ENCODE measurements around the gene TUBG1. TPM values are rescaled to one million over a fixed set of nuclear protein-coding genes. Genes with fewer than 3 reads are reported as not detected.

Gene TUBG1
- total and polyA plus RNA-seq, 10 of the 15 experiments (the other 5 are each of a cell fraction or from before 2014, with no cell fraction given) = 40.0 to 256 (median 107) TPM

DNA sequence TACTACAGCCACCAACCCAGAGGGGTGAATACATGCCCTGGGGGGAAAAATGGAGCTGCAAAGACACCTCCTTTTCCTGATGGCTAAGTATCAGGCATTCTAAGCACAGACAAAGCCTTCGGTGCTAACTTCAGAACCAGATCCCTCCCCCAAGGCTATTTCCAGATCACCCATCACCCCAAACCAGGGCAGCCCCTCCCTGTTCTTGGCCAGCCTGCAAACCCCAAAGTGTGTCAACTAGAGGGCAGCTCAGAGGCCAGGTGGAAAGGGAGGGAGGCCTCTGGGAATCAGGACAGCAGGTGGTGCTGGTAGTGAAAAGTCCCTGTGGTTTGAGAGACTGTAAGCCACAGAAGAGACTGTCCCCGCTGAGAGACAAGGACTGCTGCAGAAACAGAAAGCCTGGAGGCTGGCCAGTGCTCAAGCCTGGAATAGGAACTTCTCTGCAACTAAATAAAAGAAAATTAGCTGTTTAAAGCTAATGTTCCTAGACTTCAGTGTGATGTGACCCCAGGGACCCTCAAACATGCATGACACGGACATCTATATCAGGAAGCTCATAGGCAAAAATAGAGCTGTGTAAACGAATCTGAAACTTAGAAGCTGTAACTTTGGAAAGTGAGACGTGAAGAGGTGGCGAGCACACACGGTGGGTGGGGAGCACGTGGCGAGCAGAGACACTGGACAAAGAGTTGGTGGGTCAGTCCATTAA lies 9.1 kb downstream of the TUBG1 start (continued):
- no peak for TF ChIP-seq USF1 (IDR thresholded peaks at IDR 0.05; ENCODE audit: borderline replicate concordance, extremely low read length, insufficient read depth, low read depth, low read length)
- TF ChIP-seq GATAD2B (conservative IDR thresholded peaks at IDR 0.05; ENCODE audit: low read depth) = peak; percentile 84
- peak; percentile 81 for TF ChIP-seq FOXM1 (IDR thresholded peaks at IDR 0.05; ENCODE audit: low read depth, low read length)
- TF ChIP-seq BHLHE40 (IDR thresholded peaks at IDR 0.05; ENCODE audit: borderline replicate concordance in 1 of 2, low read depth in 2 of 2, low read length in 1 of 2) = peak; percentile 91 to 93
- peak; percentile 83 for TF ChIP-seq CBFB (IDR thresholded peaks at IDR 0.05; ENCODE audit: low read depth)
- no peak for TF ChIP-seq CEBPB (IDR thresholded peaks at IDR 0.05; ENCODE audit: borderline replicate concordance in 1 of 2, low read depth in 2 of 2, low read length in 2 of 2)
- TF ChIP-seq IKZF1 (conservative IDR thresholded peaks at IDR 0.05) = peak; percentile 99
- TF ChIP-seq YBX1 (IDR thresholded peaks at IDR 0.05) = no peak
- TF ChIP-seq, protein P1, sequence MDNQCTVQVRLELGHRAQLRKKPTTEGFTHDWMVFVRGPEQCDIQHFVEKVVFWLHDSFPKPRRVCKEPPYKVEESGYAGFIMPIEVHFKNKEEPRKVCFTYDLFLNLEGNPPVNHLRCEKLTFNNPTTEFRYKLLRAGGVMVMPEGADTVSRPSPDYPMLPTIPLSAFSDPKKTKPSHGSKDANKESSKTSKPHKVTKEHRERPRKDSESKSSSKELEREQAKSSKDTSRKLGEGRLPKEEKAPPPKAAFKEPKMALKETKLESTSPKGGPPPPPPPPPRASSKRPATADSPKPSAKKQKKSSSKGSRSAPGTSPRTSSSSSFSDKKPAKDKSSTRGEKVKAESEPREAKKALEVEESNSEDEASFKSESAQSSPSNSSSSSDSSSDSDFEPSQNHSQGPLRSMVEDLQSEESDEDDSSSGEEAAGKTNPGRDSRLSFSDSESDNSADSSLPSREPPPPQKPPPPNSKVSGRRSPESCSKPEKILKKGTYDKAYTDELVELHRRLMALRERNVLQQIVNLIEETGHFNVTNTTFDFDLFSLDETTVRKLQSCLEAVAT (IDR thresholded peaks at IDR 0.05) = peak; percentile 78
- TF ChIP-seq TARDBP (IDR thresholded peaks at IDR 0.05; ENCODE audit: borderline replicate concordance) = peak; percentile 80
- TF ChIP-seq, protein P2, sequence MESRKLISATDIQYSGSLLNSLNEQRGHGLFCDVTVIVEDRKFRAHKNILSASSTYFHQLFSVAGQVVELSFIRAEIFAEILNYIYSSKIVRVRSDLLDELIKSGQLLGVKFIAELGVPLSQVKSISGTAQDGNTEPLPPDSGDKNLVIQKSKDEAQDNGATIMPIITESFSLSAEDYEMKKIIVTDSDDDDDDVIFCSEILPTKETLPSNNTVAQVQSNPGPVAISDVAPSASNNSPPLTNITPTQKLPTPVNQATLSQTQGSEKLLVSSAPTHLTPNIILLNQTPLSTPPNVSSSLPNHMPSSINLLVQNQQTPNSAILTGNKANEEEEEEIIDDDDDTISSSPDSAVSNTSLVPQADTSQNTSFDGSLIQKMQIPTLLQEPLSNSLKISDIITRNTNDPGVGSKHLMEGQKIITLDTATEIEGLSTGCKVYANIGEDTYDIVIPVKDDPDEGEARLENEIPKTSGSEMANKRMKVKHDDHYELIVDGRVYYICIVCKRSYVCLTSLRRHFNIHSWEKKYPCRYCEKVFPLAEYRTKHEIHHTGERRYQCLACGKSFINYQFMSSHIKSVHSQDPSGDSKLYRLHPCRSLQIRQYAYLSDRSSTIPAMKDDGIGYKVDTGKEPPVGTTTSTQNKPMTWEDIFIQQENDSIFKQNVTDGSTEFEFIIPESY (IDR thresholded peaks at IDR 0.05) = no peak
- TF ChIP-seq NR2C1 (IDR thresholded peaks at IDR 0.05) = no peak
- TF ChIP-seq NFYA (IDR thresholded peaks at IDR 0.05; ENCODE audit: borderline replicate concordance, low read depth, low read length) = no peak
- TF ChIP-seq STAT3 (IDR thresholded peaks at IDR 0.05; ENCODE audit: low read depth, low read length) = peak; percentile 91; the same call in 1 of the 2 replicates
- peak; percentile 93 for TF ChIP-seq NBN (IDR thresholded peaks at IDR 0.05)
- TF ChIP-seq ATF7 (IDR thresholded peaks at IDR 0.05; ENCODE audit: low read depth) = peak; percentile 66; the same call in 1 of the 2 replicates
- TF ChIP-seq NR2F1 (conservative IDR thresholded peaks at IDR 0.05) = peak; percentile 94
- TF ChIP-seq, protein P3, sequence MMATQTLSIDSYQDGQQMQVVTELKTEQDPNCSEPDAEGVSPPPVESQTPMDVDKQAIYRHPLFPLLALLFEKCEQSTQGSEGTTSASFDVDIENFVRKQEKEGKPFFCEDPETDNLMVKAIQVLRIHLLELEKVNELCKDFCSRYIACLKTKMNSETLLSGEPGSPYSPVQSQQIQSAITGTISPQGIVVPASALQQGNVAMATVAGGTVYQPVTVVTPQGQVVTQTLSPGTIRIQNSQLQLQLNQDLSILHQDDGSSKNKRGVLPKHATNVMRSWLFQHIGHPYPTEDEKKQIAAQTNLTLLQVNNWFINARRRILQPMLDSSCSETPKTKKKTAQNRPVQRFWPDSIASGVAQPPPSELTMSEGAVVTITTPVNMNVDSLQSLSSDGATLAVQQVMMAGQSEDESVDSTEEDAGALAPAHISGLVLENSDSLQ (IDR thresholded peaks at IDR 0.05) = no peak
- TF ChIP-seq RUNX3 (IDR thresholded peaks at IDR 0.05; ENCODE audit: low read length) = peak; percentile 98
- TF ChIP-seq, protein P4, sequence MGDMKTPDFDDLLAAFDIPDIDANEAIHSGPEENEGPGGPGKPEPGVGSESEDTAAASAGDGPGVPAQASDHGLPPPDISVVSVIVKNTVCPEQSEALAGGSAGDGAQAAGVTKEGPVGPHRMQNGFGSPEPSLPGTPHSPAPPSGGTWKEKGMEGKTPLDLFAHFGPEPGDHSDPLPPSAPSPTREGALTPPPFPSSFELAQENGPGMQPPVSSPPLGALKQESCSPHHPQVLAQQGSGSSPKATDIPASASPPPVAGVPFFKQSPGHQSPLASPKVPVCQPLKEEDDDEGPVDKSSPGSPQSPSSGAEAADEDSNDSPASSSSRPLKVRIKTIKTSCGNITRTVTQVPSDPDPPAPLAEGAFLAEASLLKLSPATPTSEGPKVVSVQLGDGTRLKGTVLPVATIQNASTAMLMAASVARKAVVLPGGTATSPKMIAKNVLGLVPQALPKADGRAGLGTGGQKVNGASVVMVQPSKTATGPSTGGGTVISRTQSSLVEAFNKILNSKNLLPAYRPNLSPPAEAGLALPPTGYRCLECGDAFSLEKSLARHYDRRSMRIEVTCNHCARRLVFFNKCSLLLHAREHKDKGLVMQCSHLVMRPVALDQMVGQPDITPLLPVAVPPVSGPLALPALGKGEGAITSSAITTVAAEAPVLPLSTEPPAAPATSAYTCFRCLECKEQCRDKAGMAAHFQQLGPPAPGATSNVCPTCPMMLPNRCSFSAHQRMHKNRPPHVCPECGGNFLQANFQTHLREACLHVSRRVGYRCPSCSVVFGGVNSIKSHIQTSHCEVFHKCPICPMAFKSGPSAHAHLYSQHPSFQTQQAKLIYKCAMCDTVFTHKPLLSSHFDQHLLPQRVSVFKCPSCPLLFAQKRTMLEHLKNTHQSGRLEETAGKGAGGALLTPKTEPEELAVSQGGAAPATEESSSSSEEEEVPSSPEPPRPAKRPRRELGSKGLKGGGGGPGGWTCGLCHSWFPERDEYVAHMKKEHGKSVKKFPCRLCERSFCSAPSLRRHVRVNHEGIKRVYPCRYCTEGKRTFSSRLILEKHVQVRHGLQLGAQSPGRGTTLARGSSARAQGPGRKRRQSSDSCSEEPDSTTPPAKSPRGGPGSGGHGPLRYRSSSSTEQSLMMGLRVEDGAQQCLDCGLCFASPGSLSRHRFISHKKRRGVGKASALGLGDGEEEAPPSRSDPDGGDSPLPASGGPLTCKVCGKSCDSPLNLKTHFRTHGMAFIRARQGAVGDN (IDR thresholded peaks at IDR 0.05) = peak; percentile 91
- TF ChIP-seq ZNF217 (IDR thresholded peaks at IDR 0.05) = 0 out of 2 replicates have a peak, but pooled peaks have one; percentile 25
